IMR-90 (cell line): Measurements from ENCODE around the gene MAPK10. TPM values are rescaled to one million over a fixed set of nuclear protein-coding genes. Genes with fewer than 3 reads are reported as not detected.

ENCODE experiments used
- ATAC-seq: fragments of 200-7000 bp; cut with Tn5 transposase; 2 replicates; pipeline ENCODE4 v1.9.1; 2020; ENCODE audit warnings: low read depth, mild to moderate bottlenecking, moderate library complexity
- BruUV-seq: library from RNA; stranded (reverse); fragments of 400-500 nt; replicated peaks from 2 replicates; lab custom pipeline; 2021; lab: Mats Ljungman, UMichigan
- CTCF ChIA-PET: fragments of 300-600 bp; formaldehyde crosslinking; extraction: SDS; loops from one replicate; lab custom pipeline; 2021; ENCODE audit warnings: antibody characterized with exemption; lab: Yijun Ruan, JAX
- POLR2A ChIA-PET: fragments of 300-600 bp; sonication (Branson Sonifier 250); formaldehyde crosslinking; loops from one replicate; lab custom pipeline; 2022; ENCODE audit warnings: antibody characterized with exemption; ENCODE audit not compliant: unreplicated experiment; lab: Charles Lee
- DNase-seq: peaks from one replicate; pipeline ENCODE4 v3.0.0; 2013
- H2AFZ ChIP-seq: replicated peaks from 2 replicates; pipeline ENCODE3; 2013; ENCODE audit warnings: low read length, mild to moderate bottlenecking; ENCODE audit not compliant: poor library complexity
- H2AK5ac ChIP-seq: 2 replicates; pipeline ENCODE4 v1.6.1; 2013; ENCODE audit warnings: low read depth, low read length, inconsistent platforms
- H2AK9ac ChIP-seq: replicated peaks from 2 replicates; pipeline ENCODE3; 2013; ENCODE audit warnings: mild to moderate bottlenecking, low read depth, low read length, moderate library complexity; ENCODE audit not compliant: poor library complexity
- H2BK120ac ChIP-seq: 2 replicates; pipeline ENCODE4 v1.6.1; 2013; ENCODE audit warnings: low read depth, low read length, inconsistent platforms
- H2BK15ac ChIP-seq: 3 replicates; pipeline ENCODE4 v1.6.1; 2013; ENCODE audit warnings: low read depth, low read length, inconsistent platforms
- H2BK20ac ChIP-seq: 2 replicates; pipeline ENCODE4 v1.6.1; 2013; ENCODE audit warnings: low read depth, mild to moderate bottlenecking, inconsistent platforms, low read length, moderate library complexity
- H2BK5ac ChIP-seq: 2 replicates; pipeline ENCODE4 v1.6.1; 2013; ENCODE audit warnings: mild to moderate bottlenecking, low read depth, low read length, inconsistent platforms; ENCODE audit not compliant: poor library complexity, severe bottlenecking
- H3K14ac ChIP-seq: replicated peaks from 2 replicates; pipeline ENCODE4 v1.6.1; 2013; ENCODE audit warnings: low read depth, low read length, inconsistent platforms
- H3K18ac ChIP-seq: 2 replicates; pipeline ENCODE4 v1.6.1; 2013; ENCODE audit warnings: low read depth, low read length, control low read depth
- H3K23ac ChIP-seq: 2 replicates; pipeline ENCODE4 v1.6.1; 2013; ENCODE audit warnings: low read depth, low read length, inconsistent platforms
- H3K27ac ChIP-seq: 2 replicates; pipeline ENCODE4 v1.5.1; 2013; ENCODE audit warnings: mild to moderate bottlenecking, control low read depth, low read length; ENCODE audit not compliant: insufficient read depth
- H3K27me3 ChIP-seq: 2 replicates; pipeline ENCODE4 v1.6.1; 2013; ENCODE audit warnings: low read length; ENCODE audit not compliant: control insufficient read depth, insufficient read depth
- H3K36me3 ChIP-seq: 2 replicates; pipeline ENCODE4 v1.6.1; 2013; ENCODE audit warnings: low read length, mixed read lengths; ENCODE audit not compliant: control insufficient read depth, insufficient read depth
- H3K4ac ChIP-seq: 2 replicates; pipeline ENCODE4 v1.6.1; 2013; ENCODE audit warnings: low read depth, low read length, inconsistent platforms
- H3K4me1 ChIP-seq: 2 replicates; pipeline ENCODE4 v1.6.1; 2013; ENCODE audit warnings: low read length, mixed read lengths; ENCODE audit not compliant: control insufficient read depth, insufficient read depth
- H3K4me2 ChIP-seq: 2 replicates; pipeline ENCODE4 v1.6.1; 2013; ENCODE audit warnings: low read depth, mild to moderate bottlenecking, control low read depth, low read length, moderate library complexity
- H3K4me3 ChIP-seq: 2 replicates; pipeline ENCODE4 v1.5.1; 2013; ENCODE audit warnings: low read depth, mild to moderate bottlenecking, control low read depth, low read length, moderate library complexity; ENCODE audit not compliant: insufficient read depth
- H3K56ac ChIP-seq: 2 replicates; pipeline ENCODE4 v1.6.1; 2013; ENCODE audit warnings: low read length, inconsistent platforms; ENCODE audit not compliant: insufficient read depth; ENCODE audit errors: extremely low read depth
- H3K79me1 ChIP-seq, 2 experiments: 2 replicates each; pipeline ENCODE4 v1.6.1; 2013; ENCODE audit warnings: low read length in 2 of 2, inconsistent platforms in 1 of 2, low read depth in 1 of 2
- H3K9ac ChIP-seq: 2 replicates; pipeline ENCODE4 v1.6.1; 2013; ENCODE audit warnings: low read depth, low read length, control low read depth
- H3K9me1 ChIP-seq: 2 replicates; pipeline ENCODE4 v1.6.1; 2013; ENCODE audit warnings: low read length, inconsistent platforms; ENCODE audit not compliant: insufficient read depth
- H3K9me3 ChIP-seq: 2 replicates; pipeline ENCODE4 v1.6.1; 2013; ENCODE audit warnings: low read length; ENCODE audit not compliant: control insufficient read depth, insufficient read depth
- H4K20me1 ChIP-seq: 2 replicates; pipeline ENCODE4 v1.6.1; 2013; ENCODE audit warnings: low read length, inconsistent platforms; ENCODE audit not compliant: insufficient read depth
- H4K5ac ChIP-seq: 2 replicates; pipeline ENCODE4 v1.6.1; 2013; ENCODE audit warnings: mild to moderate bottlenecking, low read depth, low read length, control low read depth
- H4K8ac ChIP-seq, 2 experiments: 2 replicates each; pipeline ENCODE4 v1.6.1; 2013; ENCODE audit warnings: low read depth in 2 of 2, low read length in 2 of 2, control low read depth in 1 of 2, inconsistent platforms in 1 of 2
- H4K91ac ChIP-seq: 2 replicates; pipeline ENCODE4 v1.6.1; 2013; ENCODE audit warnings: low read depth, low read length, inconsistent platforms; ENCODE audit not compliant: insufficient read depth
- BHLHE40 ChIP-seq: fragments of 150-350 bp; IDR thresholded peaks from 2 replicates; pipeline ENCODE4 v1.6.1; 2016; ENCODE audit warnings: mild to moderate bottlenecking, low read depth, low read length
- CHD1 ChIP-seq: IDR thresholded peaks from 2 replicates; pipeline ENCODE4 v1.6.1; 2012; ENCODE audit warnings: low read depth, low read length, improper control_type of control experiment
- ELK1 ChIP-seq: fragments of 150-350 bp; IDR thresholded peaks from 2 replicates; pipeline ENCODE4 v1.6.1; 2016; ENCODE audit warnings: low read depth, mild to moderate bottlenecking, low read length, moderate library complexity, borderline replicate concordance
- FOS ChIP-seq: fragments of 150-350 bp; IDR thresholded peaks from 2 replicates; pipeline ENCODE4 v1.6.1; 2016; ENCODE audit warnings: low read depth, low read length
- MAFK ChIP-seq: IDR thresholded peaks from 2 replicates; pipeline ENCODE4 v1.6.1; 2012; ENCODE audit warnings: low read depth, low read length, improper control_type of control experiment
- MAZ ChIP-seq: IDR thresholded peaks from 2 replicates; pipeline ENCODE4 v1.6.1; 2012; ENCODE audit warnings: low read depth, mild to moderate bottlenecking, low read length, improper control_type of control experiment, moderate library complexity, borderline replicate concordance
- MXI1 ChIP-seq: IDR thresholded peaks from 2 replicates; pipeline ENCODE4 v1.6.1; 2012; ENCODE audit warnings: low read depth, mild to moderate bottlenecking, low read length, moderate library complexity, borderline replicate concordance
- NFE2L2 ChIP-seq: fragments of 150-350 bp; IDR thresholded peaks from 2 replicates; pipeline ENCODE4 v1.6.1; 2016; ENCODE audit warnings: low read depth, mild to moderate bottlenecking, low read length
- POLR2A ChIP-seq: IDR thresholded peaks from 2 replicates; pipeline ENCODE4 v1.6.1; 2012; ENCODE audit warnings: mild to moderate bottlenecking, low read depth, low read length
- RAD21 ChIP-seq: IDR thresholded peaks from 2 replicates; pipeline ENCODE4 v1.6.1; 2012; ENCODE audit warnings: low read length, improper control_type of control experiment
- RCOR1 ChIP-seq: IDR thresholded peaks from 2 replicates; pipeline ENCODE4 v1.6.1; 2012; ENCODE audit warnings: mild to moderate bottlenecking, low read length, improper control_type of control experiment; ENCODE audit not compliant: insufficient replicate concordance
- RFX5 ChIP-seq: IDR thresholded peaks from 2 replicates; pipeline ENCODE4 v1.8.0; 2012; ENCODE audit warnings: low read depth, mild to moderate bottlenecking, low read length, moderate library complexity
- SMC3 ChIP-seq: fragments of 150-350 bp; IDR thresholded peaks from 2 replicates; pipeline ENCODE4 v1.6.1; 2016; ENCODE audit warnings: low read depth, mild to moderate bottlenecking, antibody characterized with exemption, low read length, moderate library complexity
- WGBS, 2 experiments: methylation state at CpG; one replicate each; pipeline versions ENCODE4 v1.1.5 to v1.1.7; 2013; ENCODE audit warnings: missing lambda C conversion rate in 2 of 2; ENCODE audit not compliant: insufficient read length in 1 of 2; ENCODE audit errors: extremely low coverage in 2 of 2; 5-methylcytosine and 5-hydroxymethylcytosine counted together
- dilution Hi-C: fragments of 300-500 bp; cut with HindIII; formaldehyde crosslinking; loops from one replicate; pipeline ENCODE4 v1.14.3; 2018; ENCODE audit warnings: low sequenced_read_pairs; ENCODE audit not compliant: unreplicated experiment
- in situ Hi-C: fragments of 300-500 bp; cut with MboI; formaldehyde crosslinking; loops from 3 replicates; pipeline ENCODE4 v1.14.3; 2019; ENCODE audit warnings: low sequenced_read_pairs, inconsistent platforms, mixed read lengths
- intact Hi-C: fragments of 100-400 bp; cut with micrococcal nuclease; formaldehyde crosslinking; loops from 2 replicates; pipeline ENCODE4 v1.10.0; 2022
- polyA plus RNA-seq, 3 experiments: library from polyadenylated mRNA; depleted of rRNA; stranded (reverse); fragments of >200 nt; gene quantifications; 2 replicates each; pipeline ENCODE4 v1.2.3, GENCODE V29; 2012; ENCODE audit warnings: low replicate concordance in 1 of 3
- total RNA-seq: library from RNA; depleted of rRNA; stranded (reverse); fragments of >200 nt; gene quantifications from 2 replicates; pipeline ENCODE4 v1.2.3, GENCODE V29; 2012
- TF ChIP-seq, protein P1 (sequence below): conservative IDR thresholded peaks from 2 replicates; pipeline ENCODE4 v1.5.1; 2012; ENCODE audit warnings: mild to moderate bottlenecking, low read depth, low read length, improper control_type of control experiment

The MAPK10 gene
- total and polyA plus RNA-seq, 2 of the 4 experiments (the other 2 are of a cell fraction) = 2.8 to 6.5 TPM

GRCh38 chr4:86015412-86016350 is 344.2 kb downstream of the MAPK10 start:
- no CpG with 5 or more reads among the region's 2 CpGs for WGBS, 2 experiments
- Histone ChIP-seq H2AK5ac (no peak overlapping the region), H3K27ac (no peak overlapping the region), H3K36me3 (0 out of 2 replicates have a peak, but pooled peaks cover 1% of the 10 kb centered on the region), H4K5ac (no peak overlapping the region), H2BK5ac (no peak overlapping the region), H3K9me3 (no peaks in the 10 kb centered on the region), H3K79me1 (no peaks in the 10 kb centered on the region), H3K4me3 (no peak overlapping the region), H4K20me1 (no peaks in the 10 kb centered on the region), H3K9ac (no peak overlapping the region), H4K8ac (no peak overlapping the region), H3K4ac (no peak overlapping the region), H3K27me3 (no peaks in the 10 kb centered on the region), H3K4me2 (no peak overlapping the region), H2AFZ (no peak overlapping the region), H3K9me1 (no peaks in the 10 kb centered on the region; the same call in 1 of the 2 replicates), H2BK15ac (no peak overlapping the region), H3K14ac (no peak overlapping the region), H2BK120ac (no peak overlapping the region), H3K4me1 (peaks cover 2% of the 10 kb centered on the region; the same call in 1 of the 2 replicates), H4K91ac (no peak overlapping the region), H3K23ac (no peak overlapping the region), H2AK9ac (no peak overlapping the region), H2BK20ac (no peak overlapping the region), H3K18ac (no peak overlapping the region), H3K56ac (no peak overlapping the region)
- dilution Hi-C loops = no loop called here
- in situ Hi-C loops = no loop called here
- intact Hi-C loops = no loop called here
- no peak for ATAC-seq
- no peak for DNase-seq
- POLR2A ChIA-PET = interaction anchor here (0.6 kb wide), 1 partner anchor 17 kb away, joined by 3 read pairs; no protein-coding TSS in a partner anchor
- no peak for TF ChIP-seq BHLHE40
- TF ChIP-seq RFX5 = no peak
- no peak for TF ChIP-seq SMC3
- no peak for TF ChIP-seq RCOR1
- TF ChIP-seq MXI1 = no peak
- no peak for TF ChIP-seq MAZ
- TF ChIP-seq FOS = no peak
- TF ChIP-seq POLR2A = no peak
- TF ChIP-seq NFE2L2 = no peak
- TF ChIP-seq MAFK = no peak
- no peak for TF ChIP-seq RAD21
- TF ChIP-seq, protein P1, sequence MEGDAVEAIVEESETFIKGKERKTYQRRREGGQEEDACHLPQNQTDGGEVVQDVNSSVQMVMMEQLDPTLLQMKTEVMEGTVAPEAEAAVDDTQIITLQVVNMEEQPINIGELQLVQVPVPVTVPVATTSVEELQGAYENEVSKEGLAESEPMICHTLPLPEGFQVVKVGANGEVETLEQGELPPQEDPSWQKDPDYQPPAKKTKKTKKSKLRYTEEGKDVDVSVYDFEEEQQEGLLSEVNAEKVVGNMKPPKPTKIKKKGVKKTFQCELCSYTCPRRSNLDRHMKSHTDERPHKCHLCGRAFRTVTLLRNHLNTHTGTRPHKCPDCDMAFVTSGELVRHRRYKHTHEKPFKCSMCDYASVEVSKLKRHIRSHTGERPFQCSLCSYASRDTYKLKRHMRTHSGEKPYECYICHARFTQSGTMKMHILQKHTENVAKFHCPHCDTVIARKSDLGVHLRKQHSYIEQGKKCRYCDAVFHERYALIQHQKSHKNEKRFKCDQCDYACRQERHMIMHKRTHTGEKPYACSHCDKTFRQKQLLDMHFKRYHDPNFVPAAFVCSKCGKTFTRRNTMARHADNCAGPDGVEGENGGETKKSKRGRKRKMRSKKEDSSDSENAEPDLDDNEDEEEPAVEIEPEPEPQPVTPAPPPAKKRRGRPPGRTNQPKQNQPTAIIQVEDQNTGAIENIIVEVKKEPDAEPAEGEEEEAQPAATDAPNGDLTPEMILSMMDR = no peak
- no peak for TF ChIP-seq CHD1
- no peak for TF ChIP-seq ELK1
- no TSS peak for BruUV-seq
- CTCF ChIA-PET = interaction anchor here (0.6 kb wide), 2 partner anchors 280 to 1043 kb away, joined by 3 to 4 read pairs; no protein-coding TSS in a partner anchor
